Muscle of back (tissue), 11 donors: ENCODE measurements around the gene PABPN1L. TPM values are rescaled to one million over a fixed set of nuclear protein-coding genes. Genes with fewer than 3 reads are reported as not detected.

Experiments
- DNase-seq, 3 donors: peaks; one replicate each; pipeline versions ENCODE4 v3.0.0 to v3.0.0-alpha.2; 2013
- polyA plus RNA-seq, 10 donors: library from polyadenylated mRNA; unstranded; fragments of 120-200 nt; gene quantifications; one replicate each; pipeline ENCODE4 v1.2.1, GENCODE V29; 2013; ENCODE audit not compliant: insufficient read length in 10 of 10

The PABPN1L gene
- polyA plus RNA-seq, 10 donors = 0.20 TPM; not detected in 9

DNA sequence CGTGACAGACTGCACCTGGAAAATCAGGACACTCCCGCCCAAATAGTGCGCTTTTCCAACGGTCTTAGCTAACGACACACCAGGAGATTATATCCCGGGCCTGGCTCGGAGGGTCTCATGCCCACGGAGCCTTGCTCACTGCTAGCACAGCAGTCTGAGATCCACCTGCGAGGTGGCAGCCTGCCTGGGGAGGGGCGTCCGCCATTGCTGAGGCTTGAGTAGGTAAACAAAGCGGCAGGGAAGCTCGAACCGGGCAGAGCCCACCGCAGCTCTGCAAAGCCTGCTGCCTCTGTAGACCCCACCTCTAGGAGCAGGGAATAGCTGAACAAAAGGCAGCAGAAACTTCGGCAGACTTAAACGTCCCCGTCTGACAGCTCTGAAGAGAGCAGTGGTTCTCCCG lies 14.8 kb downstream of the PABPN1L start:
- no peak for DNase-seq

DNA sequence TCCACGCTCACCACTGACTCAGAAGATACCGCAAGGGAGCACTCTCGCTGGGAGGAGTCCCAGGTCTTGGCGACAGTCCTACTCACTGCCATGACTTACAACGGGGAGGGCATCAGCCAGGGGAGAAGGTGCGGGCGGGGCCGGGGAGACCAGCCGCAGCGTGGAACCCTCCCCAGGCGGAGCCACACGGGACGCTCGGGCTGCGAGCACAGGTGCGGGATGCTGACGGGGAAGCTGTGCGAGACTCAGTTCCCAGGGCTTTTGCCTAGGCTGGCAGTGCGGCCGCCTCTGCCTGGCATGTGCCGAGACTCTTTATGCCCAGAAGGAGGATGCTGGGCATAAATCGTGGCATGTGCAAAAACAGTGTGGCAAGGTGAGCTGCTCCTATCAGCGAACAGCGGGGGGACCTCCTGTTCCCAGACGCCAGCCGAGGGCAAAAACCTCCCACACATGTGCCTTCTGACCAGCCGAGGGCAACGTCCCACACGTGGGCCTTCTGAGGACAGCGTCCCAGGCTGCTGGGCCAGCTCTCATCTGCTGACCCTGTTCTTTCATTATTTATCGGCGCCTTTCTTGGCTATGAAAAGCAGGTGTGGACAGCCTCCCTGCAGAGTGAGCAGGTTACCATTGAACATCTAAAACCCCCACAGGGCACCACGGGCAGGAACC lies 15.8 kb downstream of the PABPN1L start:
- DNase-seq = no peak

DNA sequence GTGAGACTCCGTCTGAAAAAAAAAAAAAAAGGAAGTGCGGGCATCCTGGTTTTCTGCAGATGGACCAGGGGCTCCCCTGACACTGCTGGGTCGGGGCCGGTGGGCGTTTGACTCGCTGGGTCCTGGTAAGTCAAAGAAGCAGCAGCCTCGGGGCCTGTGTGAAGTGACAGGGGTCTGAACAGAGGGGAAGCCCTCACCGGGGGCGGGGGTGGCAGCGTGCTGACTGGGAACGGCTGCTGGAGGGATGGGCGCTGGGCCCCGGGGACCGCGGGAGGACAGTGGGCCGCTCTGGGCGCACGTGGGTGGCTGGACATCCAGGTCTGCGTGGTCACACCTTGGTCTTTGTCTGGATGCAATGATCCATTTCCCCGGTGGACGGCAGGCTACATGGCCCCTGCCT lies 17.9 kb downstream of the PABPN1L start:
- no peak for DNase-seq

DNA sequence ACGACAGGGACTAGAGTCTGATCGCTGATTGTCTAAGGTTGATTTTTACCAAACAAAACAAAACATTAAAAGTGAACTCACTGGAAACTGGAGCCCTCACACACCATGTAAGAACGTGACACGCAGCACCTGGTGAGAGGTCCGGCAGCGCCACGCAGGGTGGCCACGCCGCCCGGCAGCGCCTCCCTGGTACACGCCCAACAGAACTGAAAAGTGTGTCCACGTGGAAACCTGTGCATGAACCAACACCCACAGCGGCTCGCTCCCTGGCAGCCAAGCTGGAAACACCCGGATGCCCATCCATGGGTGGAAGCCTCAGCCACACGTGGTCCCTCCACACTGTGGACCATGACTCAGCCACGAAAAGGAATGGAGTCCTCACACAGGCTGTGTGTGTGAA lies 18.8 kb downstream of the PABPN1L start:
- no peak for DNase-seq

DNA sequence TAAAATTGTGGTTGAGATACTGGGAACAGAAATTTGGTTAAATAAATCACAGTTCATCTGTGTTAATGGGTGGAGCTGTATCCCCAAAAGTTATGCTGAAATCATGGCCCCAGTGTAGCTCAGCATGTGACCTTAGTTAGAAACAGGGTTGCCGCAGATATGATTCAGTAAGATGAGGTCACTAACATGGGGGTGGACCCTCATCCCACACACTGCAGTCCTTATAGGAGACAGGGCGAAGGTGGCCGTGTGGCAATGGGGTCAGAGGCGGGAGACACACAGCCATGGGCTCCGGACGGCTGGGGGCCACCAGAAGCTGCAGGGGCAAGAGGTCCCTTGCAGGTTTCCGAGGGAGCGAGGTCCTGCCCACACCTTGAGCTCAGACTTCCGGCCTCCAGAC lies 20.4 kb downstream of the PABPN1L start:
- DNase-seq = no peak

DNA sequence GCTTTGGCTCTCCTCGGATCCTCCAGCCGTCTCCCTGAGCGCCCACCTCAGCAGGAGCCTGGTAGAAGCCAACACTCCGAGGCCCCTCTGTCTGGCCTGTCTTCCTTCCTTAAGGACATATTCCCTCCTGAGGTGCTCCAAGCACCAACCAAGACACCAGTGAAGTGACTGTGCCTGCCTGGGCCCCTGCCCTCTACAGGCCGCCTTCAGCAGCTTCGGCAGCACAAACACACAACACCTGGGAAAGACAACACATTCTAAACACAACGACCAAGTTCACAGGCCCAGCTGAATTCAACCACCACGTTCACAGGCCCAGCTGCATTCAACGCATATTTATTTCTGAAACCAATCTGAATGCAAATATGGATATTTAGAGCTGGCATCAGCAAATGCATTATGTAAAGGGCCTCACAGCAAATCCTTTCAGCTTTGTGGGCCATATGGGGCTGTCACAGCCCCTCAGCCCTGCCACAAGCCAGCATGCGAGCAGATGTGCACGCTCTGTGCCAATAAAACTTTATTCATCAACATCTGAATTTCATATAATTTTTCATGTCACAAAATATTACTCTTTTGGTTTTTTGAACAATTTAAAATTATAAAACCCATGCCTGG lies 21.9 kb downstream of the PABPN1L start:
- no peak for DNase-seq

DNA sequence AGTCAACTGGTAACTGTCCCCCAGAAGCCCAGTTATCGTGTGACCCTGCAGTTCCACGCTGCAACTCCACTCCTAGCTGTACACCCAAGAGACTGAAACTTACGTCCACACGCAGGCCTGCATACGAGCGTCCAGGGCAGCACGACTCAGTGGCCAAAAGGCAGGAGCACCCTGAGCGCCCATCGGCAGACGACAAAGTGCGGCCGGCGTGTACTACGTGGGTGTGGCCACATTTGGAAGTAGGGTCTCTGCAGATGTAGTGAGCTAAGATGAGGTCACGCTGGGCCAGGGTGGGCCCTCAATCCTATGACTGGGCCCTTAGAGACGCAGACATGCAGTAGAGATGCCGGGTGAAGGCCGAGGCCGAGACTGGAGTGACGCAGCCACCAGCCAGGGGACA lies 23.2 kb downstream of the PABPN1L start:
- DNase-seq = no peak

DNA sequence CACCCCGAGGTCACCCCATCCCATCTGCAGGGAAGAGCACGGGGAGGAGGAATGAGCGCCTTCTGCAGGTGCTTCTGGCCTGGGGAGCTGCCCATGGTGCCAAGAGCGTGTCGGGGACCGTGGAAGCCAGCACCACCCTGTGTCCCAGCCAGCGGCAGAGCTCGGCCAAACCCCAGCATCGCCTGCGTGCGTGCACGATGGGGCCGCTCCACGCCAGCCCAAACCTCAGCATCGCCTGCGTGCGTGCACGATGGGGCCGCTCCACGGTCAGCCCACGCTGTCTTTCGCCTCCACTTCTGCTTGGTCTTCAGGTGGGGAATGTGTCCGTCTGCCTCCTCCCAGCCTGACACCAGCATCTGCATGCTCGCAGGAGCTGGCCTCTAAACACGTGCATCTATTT lies 23.7 kb downstream of the PABPN1L start:
- DNase-seq = no peak

DNA sequence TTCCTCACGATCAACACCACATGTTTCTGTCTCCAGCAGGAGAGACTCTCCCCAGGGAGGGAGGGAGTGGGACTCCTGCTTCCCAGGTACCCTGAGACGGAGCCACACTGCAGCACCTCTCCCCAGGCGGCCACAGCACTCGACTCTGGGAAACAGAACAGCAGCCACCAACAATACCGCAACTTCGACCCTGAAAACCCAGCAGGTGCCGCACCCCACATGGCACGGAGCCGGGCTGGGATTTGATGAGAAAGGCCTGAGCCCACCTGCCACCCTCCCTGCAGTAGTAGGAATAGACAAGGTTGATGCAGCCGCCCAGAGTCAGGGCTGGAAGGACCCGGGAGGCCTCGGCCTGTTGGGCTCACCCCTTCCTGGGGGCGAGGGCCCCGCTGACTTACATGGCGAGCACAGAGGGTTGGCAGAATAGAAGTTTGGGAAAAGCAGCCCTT lies 24.1 kb downstream of the PABPN1L start:
- DNase-seq = no peak

DNA sequence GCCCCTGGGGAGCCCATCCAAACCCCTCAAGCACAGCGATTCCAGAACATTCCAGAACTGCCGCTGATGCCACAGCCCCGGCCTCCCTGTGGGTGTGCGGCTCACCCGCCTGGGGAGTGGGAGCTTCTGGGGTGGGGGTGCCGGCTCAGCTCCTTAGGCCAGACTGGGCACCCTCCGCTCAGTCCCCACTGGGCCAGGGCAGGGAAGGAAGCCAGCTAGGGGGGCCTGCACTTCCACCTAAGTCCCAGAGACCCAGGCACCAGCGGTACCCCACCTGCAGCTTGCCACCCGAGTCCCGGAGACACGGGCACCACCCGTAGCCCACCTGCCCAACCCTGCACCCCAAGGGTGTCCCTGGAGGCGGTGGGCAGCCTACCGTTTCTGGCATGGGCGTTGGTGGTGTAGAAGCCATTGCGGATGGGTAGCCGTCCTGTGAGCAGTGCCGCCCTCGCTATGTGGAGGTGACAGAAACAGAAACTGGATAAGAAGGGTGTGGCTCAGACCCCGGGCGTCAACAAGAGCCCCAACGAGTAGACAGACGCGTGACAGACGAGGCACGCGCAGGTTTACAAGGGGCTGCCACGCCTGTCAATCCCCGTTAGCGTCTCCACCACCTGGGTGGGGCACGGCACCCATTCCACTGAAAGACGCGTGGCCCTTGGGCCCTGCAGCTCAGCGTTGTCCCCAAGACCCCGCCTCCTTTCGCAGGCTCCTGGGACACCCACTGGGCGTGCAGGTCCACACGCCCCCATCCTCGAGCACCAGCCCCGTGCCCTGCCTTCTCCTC lies 24.7 kb downstream of the PABPN1L start:
- no peak for DNase-seq

DNA sequence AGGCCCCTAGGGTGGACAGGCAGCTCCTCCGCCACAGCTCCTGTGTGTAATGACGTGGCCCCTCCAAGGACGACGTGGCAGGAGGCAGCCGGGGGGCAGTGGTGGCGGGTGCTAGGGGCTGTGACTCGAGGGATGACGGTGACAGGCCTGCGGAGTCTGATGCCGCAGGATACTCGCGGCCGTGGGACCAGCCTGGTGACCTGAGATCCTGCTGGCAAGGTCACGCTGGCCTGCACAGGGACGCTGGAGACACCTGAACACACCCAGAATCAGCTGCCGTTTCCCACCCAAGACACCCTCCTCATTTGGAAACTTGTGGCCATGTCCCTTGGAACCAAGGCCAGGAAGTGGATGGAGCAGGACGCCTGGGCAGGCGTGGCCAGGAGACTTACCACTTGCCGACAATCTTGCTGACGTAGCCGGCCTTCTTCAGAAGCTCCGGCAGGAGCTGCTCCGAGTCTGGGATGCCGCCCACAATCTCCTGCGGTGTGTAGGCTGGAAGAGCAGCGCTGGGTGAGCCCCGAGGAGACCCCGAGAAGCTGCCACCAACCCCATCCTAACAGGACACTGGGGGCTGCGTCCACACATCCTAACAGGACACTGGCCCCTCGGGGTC lies 25.8 kb downstream of the PABPN1L start:
- DNase-seq = no peak

DNA sequence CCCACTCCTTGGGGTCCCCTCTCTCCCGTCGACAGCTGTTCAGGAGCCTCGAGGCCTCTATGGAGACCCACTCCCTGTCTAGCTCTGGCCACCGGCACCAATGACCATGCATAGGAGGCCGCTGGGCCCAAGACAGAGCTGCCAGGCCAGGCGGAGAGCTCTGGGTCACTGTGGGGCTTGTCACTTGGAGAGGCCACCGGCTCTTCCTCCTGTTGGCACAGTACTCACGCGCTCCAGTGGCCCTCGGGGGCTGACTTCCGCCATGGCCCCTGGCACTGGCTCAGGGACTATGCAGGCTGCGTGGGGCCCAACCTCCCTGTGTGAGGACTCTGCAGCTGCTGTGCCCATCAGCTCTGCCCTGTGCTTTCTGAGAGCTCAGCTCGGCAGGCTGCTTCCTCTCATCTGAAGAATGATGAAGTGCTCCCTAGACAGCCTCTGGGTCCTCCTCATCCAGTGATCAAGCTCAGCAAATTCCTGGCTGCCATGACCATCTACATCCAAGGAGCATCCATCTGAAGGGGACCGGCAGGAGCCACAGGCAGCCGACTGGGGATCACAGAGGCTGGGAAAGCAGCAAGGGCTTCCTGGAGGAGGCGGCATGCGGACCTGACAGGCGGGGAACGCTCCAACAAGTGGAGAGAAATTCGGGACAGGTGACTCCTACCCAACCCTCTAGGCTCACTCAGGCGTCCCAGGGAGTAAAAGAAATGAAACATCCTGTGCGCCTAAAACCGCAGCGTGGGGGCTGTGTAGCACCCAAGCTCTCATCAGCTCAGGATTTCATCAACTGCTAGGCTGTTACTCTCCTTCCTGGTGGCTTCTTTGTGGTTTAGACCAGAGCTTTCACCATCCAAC lies 26.5 kb downstream of the PABPN1L start:
- DNase-seq = no peak

DNA sequence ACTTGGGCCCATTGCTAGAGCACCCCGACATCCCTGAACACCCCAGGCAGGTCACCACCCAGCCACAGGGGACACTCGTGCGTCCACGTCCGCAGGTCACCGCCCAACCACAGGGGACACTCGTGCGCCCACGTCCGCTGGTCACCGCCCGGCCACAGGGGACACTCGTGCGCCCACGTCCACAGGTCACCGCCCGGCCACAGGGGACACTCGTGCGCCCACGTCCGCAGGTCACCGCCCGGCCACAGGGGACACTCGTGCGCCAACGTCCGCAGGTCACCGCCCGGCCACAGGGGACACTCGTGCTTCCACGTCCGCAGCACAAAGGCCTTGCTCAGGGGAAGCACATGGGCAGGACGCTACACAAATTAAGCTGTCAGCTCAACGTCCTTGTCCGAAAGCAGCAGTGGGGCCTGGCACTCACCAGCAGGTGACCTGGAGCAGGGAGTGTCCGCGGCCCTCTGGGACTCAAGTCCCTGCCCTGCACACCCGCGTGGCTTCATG lies 27.4 kb downstream of the PABPN1L start:
- DNase-seq = no peak

DNA sequence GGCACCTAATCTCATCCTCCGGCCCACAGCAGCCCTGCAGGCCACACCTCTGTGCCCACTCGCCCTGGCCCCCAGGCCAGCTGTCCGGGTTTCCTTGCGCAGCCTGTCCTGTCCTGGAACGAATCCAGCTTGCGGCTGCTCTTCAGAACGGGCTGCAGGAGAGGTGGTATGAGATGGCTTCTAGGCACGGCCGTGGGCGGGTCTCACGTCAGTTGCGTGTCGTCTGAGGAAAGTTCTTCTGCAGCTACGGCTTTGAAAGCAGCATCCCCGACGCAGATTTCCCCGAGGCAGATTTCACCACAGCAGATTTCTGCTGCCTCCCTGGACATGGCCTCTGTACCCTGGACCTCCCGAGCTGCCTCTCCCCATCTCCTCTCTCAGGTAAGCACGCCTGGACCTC lies 27.9 kb downstream of the PABPN1L start:
- no peak for DNase-seq

DNA sequence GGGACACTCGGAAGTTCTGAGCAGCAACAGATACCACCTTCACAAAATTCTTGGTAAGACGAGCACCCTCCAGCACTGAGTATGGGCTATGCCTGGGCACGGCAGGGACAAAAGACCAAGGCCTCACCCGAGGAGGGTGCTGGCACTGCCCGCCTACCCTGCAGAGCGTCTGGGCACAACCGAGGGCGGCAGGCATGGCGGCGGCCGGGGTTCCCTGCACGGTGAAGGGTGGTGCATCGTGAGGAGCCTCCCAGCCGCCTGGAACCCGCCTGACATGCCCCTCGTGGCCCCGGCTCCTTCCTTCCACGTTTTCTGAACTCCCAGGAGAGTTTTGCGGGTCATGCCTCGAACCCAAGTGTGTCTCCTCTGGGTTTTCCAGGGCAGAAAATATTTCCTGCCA lies 28.7 kb downstream of the PABPN1L start:
- DNase-seq = no peak

DNA sequence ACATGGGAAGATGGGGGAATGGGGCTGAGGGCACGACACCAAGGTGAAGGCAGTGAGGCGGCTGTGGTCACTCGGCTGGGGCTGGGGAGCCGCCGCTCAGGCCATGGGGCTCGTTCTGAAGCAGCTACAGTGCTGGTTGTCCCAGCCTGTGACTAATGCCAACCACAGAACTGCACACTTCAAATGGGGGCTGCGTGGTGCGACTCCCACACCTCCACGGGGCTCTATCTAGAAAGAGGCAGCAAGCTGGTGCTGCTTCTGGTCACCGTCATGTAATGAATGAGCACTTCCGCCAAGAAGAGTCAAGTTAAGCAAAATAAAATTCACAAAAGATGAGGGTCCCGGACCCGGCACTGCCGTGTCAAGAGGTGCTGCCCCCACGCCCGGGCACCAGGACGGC lies 29.7 kb downstream of the PABPN1L start:
- no peak for DNase-seq

DNA sequence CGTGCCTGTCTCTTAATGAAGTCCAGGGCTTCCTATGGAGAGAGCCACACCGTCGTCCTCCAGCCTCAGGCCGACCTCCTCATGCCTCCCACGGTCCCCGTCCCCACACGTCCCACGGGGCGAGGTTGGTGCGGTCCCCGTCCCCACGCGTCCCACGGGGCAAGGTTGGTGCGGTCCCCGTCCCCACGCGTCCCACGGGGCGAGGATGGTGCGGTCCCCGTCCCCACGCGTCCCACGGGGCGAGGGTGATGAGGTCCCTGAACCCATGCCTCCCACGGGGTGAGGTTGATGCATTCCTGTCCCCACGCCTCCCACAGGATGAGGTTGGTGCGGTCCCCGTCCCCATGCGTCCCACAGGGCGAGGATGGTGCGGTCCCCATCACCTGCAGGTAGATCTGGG lies 30.6 kb downstream of the PABPN1L start:
- DNase-seq = no peak

DNA sequence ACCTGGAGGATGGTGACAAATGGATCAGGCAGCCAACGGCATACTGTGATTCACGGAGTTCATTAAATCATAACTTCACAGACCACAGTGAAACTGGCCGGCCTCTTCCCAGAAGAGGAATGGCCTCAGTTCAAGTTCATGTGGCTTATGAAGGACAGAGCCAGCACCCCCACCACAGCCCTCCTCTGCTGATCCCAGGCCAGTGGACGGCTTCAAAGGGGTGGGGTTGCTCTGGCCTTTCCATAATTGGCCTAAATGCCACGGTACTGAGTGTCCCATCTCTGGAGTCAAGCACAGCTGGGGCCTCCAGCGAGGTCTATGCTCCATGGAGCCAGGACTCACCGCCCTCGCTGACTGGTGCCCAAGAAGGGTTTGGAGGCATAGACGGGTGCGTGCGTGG lies 31.1 kb downstream of the PABPN1L start:
- no peak for DNase-seq

DNA sequence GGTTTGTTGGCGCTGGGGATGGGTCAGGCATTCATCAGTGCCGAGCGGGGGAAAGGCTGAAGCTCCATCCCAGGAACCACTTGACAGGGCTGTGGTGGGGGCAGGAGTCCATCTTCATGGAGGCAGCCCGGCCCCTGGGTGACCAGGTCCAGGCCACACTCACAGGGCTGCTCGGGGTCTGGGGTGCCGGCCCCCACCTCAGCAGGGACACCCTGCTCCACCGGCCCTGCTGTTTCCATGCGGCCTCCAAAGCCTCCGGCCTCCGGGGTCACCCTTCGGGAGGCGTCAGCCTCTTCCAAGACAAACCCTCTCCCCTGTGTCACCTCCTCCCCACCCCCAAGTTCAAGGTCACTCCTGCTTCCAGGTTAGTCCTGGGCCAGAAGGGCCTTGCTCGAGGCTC lies 31.8 kb downstream of the PABPN1L start:
- DNase-seq = no peak

DNA sequence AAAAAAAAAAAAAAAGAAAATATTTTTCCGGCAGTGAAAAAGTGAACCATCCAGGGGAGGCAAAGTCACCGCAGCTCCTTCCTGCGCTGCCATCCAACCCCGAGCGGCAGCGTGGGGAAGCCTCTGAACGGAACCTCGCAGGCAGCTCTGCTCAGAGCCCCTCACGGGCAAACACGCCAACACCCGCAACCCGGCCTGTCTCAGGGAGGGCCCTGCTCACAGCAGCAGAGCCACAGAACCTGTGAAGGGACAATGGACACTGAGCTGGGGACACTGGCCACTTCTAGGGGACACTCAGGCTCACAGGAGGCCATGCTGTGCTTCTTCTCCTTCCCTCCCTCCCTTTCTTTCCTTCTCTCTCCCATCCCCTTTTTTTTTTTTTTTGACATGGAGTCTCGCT lies 33.4 kb downstream of the PABPN1L start:
- DNase-seq = no peak

DNA sequence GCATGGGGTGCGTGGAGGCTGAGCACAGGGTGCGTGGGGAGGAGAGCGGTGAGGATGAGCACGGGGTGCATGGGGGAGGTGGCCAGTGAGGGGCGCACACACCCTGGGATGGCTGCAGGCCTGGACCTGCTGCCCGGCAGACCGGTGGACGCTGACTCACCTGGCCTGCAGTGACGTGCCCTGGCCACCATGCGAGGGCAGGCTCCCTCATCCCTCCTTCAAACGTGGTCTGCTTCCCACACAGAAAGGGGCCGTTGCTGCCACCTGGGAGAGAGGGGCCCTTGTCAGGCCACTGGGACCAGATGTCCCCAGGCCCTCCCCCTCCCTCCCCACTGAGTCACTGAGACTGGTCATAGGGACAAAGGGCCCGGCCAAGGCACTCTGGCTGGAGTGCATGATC lies 34.6 kb downstream of the PABPN1L start:
- DNase-seq = no peak

DNA sequence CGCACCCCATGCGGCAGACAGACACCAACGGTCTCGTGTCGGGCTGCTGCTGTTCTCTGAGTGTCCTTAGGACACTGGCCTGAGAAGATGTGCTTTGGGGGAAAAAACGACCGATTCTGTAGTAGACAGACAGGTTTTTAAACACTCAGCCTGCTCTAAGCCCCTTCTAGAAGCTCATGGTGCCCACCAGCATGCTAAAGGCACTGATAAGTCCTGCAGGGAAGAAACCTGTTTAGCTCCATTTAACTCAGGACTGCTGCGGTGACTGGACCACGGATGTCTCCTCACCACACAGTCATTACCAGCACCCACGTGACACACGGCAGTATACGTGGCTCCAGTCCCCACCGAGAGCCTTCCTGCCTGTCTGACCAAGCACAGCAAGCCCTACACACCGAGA lies 35.7 kb downstream of the PABPN1L start:
- DNase-seq = no peak
